HG03575 (cell line): ENCODE data around the gene PET117.
A peak's percentile ranks its signal among the peaks of the same experiment; 100 is the strongest.
"Not testable (repeated sequence)": the region's sequence is repeated elsewhere in the genome, so short reads cannot be mapped to it uniquely, and the experiment has no call there.

Experiments
- ATAC-seq: cut with Tn5 transposase; IDR thresholded peaks from one replicate; pipeline ENCODE4 v1.9.1; 2021; ENCODE audit not compliant: unreplicated experiment, insufficient number of reproducible peaks, low FRiP score; ENCODE audit errors: extremely low read depth

The PET117 gene

DNA sequence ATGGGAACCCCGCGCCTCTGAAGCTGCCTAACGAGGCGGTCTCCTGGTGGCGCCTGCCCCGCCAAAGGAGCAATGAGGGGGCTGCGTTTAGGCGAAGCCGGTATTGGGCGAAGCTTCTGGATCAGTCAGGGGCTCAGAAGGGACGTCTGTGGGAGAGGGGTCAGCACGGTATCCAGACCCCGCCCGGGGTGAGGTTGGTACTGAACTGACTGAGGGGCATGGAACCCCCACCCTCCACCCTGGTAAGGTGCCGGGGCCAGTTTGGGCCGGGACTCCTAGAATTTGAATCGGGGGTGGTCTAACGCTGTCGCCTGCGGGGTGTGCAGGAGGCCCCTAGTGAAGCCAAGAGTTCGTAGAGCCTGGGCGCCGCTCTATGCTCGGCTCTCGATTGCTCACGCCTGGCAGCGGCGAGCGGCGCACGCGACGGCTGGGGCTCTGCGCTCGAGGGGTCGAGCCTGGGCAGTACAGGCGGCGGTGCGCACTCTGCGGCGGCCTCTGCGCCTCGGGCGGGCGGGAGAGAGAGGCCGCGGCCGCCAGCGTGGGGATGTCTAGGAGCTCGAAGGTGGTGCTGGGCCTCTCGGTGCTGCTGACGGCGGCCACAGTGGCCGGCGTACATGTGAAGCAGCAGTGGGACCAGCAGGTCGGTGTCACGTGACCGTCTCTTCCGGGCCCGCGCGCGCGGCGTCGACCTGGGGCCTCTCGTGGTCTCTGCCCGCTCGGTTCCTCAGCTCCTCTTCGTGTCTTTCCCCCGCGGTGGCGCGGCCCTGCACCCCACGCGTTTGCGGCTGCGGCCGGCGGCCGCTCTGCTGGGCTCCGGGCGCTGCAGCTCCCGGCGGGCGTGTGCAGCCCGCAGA, at the start of gene PET117, which contains the start of gene KAT14:
TSS of gene PET117 (plus strand) at position 452 of the 854 bp plus-strand sequence. CDS start at position 545, 93 bp downstream.
TSS of gene KAT14 (plus strand) at position 452 of the 854 bp plus-strand sequence. CDS start 4,798 bp downstream, outside the sequence.
- ATAC-seq = peak; percentile 56

- ATAC-seq = not testable (repeated sequence)
Measured at GRCh38 chr20:18088298-18088697, 49.4 kb upstream of the PET117 start.

GRCh38 chr20:18088841-18089240, 48.8 kb upstream of the PET117 start:
- ATAC-seq = not testable (repeated sequence)

- ATAC-seq = no peak
Measured at GRCh38 chr20:18090044-18090443, 47.6 kb upstream of the PET117 start.

DNA sequence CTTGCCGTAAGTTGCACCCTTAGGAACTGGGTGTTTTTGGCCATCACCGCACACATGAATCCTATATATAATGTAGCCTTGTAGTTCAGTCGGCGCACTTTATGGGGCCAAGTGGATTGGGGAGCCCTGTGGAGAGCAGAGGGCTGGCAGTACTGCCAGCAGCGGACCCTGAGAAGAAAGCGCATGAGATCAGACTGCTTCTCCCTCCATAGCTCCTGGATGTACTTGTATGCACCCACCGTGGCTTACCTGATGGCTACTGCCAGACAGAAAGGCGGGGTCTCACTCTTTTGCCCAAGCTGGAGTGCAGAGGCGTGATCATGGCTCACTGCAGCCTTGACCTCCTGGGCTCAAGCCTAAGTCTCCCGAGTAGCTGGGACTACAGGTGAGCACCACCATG, 47.2 kb upstream of the PET117 start:
- ATAC-seq = no peak

GRCh38 chr20:18091623-18092022, 46.0 kb upstream of the PET117 start:
- no peak for ATAC-seq

GRCh38 chr20:18092890-18093289, 44.8 kb upstream of the PET117 start:
- no peak for ATAC-seq

- ATAC-seq = no peak
Measured at GRCh38 chr20:18093388-18093787, 44.3 kb upstream of the PET117 start.

DNA sequence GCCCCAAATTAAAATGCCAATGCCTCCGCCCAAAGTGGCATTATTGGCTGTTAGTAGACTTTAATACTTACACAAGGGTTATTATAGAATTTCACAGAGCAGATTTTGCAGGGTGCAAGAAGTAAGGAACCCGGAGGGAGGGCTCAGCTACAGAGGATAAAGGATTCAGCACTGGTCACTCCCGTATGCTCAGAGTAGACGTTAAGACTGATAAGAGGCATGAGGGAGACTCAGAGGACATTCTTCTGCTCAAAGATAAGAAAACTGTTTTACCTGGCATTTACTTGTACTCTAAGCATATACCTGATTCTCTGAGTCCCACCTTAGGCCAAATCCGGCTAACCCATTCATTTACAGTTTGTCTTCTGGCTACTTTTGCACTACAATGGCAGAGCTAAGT, 43.5 kb upstream of the PET117 start:
- ATAC-seq = no peak

- not testable (repeated sequence) for ATAC-seq
Measured at GRCh38 chr20:18100569-18100968, 37.1 kb upstream of the PET117 start.

- no peak for ATAC-seq
Measured at GRCh38 chr20:18101125-18101810, 36.4 kb upstream of the PET117 start.

DNA sequence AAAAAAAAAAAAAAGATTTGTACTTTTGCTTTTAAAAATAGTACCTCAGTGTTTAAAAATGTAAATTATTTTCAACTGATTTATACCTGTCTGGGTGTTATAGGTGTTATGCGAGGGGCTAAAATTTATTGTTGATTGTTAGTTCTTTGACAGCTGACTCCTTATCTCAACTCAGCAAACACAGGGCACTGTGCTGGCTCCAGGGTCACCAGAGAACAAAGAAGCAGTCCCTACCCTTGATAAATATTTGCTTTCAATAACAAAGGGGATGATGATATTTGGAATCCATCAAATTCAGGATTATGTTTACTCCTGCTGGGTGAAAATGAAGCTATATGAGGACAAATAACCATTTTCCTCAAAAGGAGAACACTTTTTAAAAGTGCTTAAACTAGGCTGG, 34.2 kb upstream of the PET117 start:
- no peak for ATAC-seq

DNA sequence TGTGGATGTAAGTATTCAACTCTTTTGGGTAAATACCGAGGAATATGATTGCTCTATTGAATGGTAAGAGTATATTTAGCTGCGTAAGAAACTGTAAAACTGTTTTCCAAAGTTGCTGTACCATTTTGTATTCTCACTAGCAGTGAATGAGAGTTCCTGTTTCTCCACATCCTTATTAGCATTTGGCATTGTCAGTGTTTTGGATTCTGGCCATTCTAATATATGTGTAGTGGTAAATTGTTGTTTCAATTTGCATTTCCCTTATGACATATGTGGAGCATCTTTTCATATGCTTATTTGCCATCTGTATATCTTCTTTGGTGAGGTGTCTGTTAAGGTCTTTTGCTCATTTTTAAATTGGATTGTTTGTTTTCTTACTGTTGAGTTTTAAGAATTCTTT, 29.3 kb upstream of the PET117 start:
- ATAC-seq = no peak

GRCh38 chr20:18128574-18128973, 9.1 kb upstream of the PET117 start:
- not testable (repeated sequence) for ATAC-seq

DNA sequence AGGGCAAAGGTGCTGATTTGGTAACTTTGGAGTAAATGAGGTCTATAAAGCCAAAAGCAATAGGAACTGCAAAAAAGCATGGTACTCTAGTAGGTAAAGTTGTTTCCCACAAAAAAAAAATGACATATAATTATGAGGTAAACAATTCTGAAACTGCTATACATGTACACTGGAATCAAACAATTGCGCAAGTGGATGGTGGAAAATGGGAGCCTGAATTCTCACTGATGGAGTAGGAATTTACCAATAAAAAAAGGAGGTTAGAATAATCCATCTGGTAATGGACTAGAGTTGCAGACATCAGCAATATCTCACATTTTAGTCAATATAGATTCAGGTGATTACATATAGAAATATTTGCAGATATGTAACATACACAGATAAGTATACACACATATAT, 5.0 kb upstream of the PET117 start:
- ATAC-seq = no peak

GRCh38 chr20:18133962-18134361, 3.7 kb upstream of the PET117 start:
- no peak for ATAC-seq

DNA sequence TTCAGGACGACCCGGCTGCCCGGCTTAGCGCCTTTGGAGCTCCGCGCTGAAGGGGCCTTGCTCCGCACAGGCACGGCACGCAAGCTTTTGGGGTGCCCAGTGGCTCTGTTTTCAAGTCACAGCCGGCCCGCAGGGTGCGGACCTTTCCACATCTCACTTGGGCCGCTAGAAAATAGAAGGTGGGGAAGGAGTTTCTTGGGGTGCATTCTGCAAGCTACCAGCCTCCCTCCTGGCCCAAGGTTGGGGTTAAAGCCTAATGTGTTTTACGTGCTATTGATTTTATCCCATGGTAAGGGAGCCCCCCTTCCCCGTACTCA, 561 bp downstream of the PET117 start:
- ATAC-seq = peak; percentile 2

- ATAC-seq = no peak
Measured at GRCh38 chr20:18138639-18139583, 1.2 kb downstream of the PET117 start.

GRCh38 chr20:18139832-18140231, 2.2 kb downstream of the PET117 start:
- ATAC-seq = no peak
